SU-DHL-6 (cell line): ENCODE measurements around the gene DGLUCY.
A peak's percentile ranks its signal among the peaks of the same experiment; 100 is the strongest.

Experiments used
- H2AFZ ChIP-seq: fragments of 200-600 bp; sonication (generic); 2 replicates; pipeline ENCODE4 v1.6.1; 2014; ENCODE audit warnings: low read depth, mild to moderate bottlenecking, moderate library complexity, mixed read lengths, antibody characterized with exemption, low read length; ENCODE audit not compliant: severe bottlenecking
- H3F3A ChIP-seq: fragments of 200-600 bp; shearing (Covaris generic); 2 replicates; pipeline ENCODE4 v1.6.0; 2016; ENCODE audit warnings: antibody characterized with exemption, mild to moderate bottlenecking; ENCODE audit not compliant: insufficient read depth
- H3K27ac ChIP-seq: fragments of 200-600 bp; sonication (generic); 2 replicates; pipeline ENCODE4 v1.5.1; 2016; ENCODE audit warnings: low read depth, mild to moderate bottlenecking, low read length, moderate library complexity, mixed read lengths
- H3K27me3 ChIP-seq: fragments of 200-600 bp; sonication (generic), shearing (Covaris generic); 2 replicates; pipeline ENCODE4 v1.6.0; 2014; ENCODE audit warnings: mild to moderate bottlenecking, low read length
- H3K36me3 ChIP-seq: fragments of 200-600 bp; sonication (generic); 2 replicates; pipeline ENCODE4 v1.6.1; 2014; ENCODE audit warnings: mild to moderate bottlenecking, low read length, mixed read lengths
- H3K4me2 ChIP-seq: fragments of 300-600, 200-600 bp; shearing (Covaris generic), sonication (generic); 2 replicates; pipeline ENCODE4 v1.6.0; 2014; ENCODE audit warnings: low read length, low read depth, mild to moderate bottlenecking; ENCODE audit not compliant: poor library complexity, severe bottlenecking
- H3K4me3 ChIP-seq: fragments of 200-600 bp; sonication (generic); 2 replicates; pipeline ENCODE4 v1.5.1; 2014; ENCODE audit warnings: antibody characterized with exemption, low read length, mild to moderate bottlenecking, mixed read lengths; ENCODE audit not compliant: insufficient read depth, poor library complexity, severe bottlenecking
- H3K79me2 ChIP-seq: fragments of 200-600 bp; sonication (generic); 2 replicates; pipeline ENCODE4 v1.6.1; 2014; ENCODE audit warnings: mild to moderate bottlenecking, low read length, moderate library complexity; ENCODE audit not compliant: insufficient read depth
- H3K9ac ChIP-seq: fragments of 200-600 bp; sonication (generic); 2 replicates; pipeline ENCODE4 v1.7.0; 2014; ENCODE audit warnings: mild to moderate bottlenecking, low read length
- H3K9me2 ChIP-seq: fragments of 200-600 bp; sonication (generic); replicated peaks from 2 replicates; pipeline ENCODE4 v1.6.1; 2014; ENCODE audit warnings: low read length; ENCODE audit not compliant: insufficient read depth
- H3K9me3 ChIP-seq: fragments of 200-600 bp; sonication (generic); 2 replicates; pipeline ENCODE4 v1.6.1; 2014; ENCODE audit warnings: low read length, mixed read lengths; ENCODE audit not compliant: insufficient read depth
- H4K20me1 ChIP-seq: fragments of 200-600 bp; sonication (generic); 2 replicates; pipeline ENCODE4 v1.6.1; 2014; ENCODE audit warnings: low read depth, mild to moderate bottlenecking, antibody characterized with exemption, low read length, moderate library complexity, mixed read lengths
- EZH2phosphoT487 ChIP-seq: fragments of 200-600 bp; sonication (generic), shearing (Covaris generic); conservative IDR thresholded peaks from 2 replicates; pipeline ENCODE4 v1.6.1; 2018; ENCODE audit warnings: mild to moderate bottlenecking, antibody characterized with exemption, low read length, moderate library complexity, mixed read lengths
- TF ChIP-seq, protein P1 (sequence below): fragments of 200-600 bp; sonication (generic); IDR thresholded peaks from one replicate; pipeline ENCODE4 v1.5.1; 2017; ENCODE audit warnings: antibody characterized with exemption, mild to moderate bottlenecking, low read length, moderate library complexity; ENCODE audit not compliant: insufficient read depth, poor library complexity, severe bottlenecking

Gene DGLUCY, protein sequence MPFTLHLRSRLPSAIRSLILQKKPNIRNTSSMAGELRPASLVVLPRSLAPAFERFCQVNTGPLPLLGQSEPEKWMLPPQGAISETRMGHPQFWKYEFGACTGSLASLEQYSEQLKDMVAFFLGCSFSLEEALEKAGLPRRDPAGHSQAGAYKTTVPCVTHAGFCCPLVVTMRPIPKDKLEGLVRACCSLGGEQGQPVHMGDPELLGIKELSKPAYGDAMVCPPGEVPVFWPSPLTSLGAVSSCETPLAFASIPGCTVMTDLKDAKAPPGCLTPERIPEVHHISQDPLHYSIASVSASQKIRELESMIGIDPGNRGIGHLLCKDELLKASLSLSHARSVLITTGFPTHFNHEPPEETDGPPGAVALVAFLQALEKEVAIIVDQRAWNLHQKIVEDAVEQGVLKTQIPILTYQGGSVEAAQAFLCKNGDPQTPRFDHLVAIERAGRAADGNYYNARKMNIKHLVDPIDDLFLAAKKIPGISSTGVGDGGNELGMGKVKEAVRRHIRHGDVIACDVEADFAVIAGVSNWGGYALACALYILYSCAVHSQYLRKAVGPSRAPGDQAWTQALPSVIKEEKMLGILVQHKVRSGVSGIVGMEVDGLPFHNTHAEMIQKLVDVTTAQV

DNA sequence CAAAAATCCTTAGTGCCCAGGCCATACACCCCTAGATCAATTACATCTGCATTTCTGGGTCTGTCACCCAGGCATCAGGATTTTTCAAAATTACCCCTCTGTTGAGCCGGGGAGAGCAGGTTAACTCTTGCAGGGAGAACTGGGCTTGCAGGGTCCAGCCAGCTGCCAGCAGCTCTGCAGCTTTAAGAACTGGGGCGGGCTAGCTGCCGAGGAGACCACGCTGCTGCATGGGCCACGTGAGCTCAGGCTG, at the start of gene DGLUCY:
TSS of gene DGLUCY (plus strand) at position 245 of the 250 bp plus-strand sequence. CDS start 46,222 bp downstream, outside the sequence.
- peak within 1 kb of the TSS; percentile 66 for H3K9ac ChIP-seq
- peak within 1 kb of the TSS; percentile 76 for H3K27ac ChIP-seq
- H3K27me3 ChIP-seq = no peaks in the 10 kb centered on the region

DNA sequence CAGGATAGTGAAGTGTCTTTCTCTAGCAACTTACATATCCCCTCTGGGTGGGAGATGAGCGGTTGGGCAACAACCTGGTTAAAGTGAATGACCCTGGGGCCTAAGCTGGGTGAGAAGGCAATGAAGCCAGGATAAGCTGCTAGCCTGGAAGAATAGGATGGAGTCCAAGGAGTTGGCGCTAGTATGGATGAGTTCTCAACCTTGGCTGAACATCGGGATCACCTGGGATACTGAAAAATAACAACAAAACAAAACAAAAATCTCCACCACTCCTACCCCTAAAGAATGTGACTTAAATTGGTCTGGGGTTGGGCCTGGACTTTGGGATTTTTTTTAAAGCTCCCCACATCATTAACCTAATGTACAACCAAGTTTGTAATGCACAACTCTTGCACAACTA, 48.6 kb upstream of the DGLUCY start:
- Histone ChIP-seq H3K27me3 (no peaks in the 10 kb centered on the region), H3K4me3 (no peak overlapping the region), H3F3A (peaks cover 4% of the 10 kb centered on the region; the same call in 1 of the 2 replicates), H3K9me3 (no peaks in the 10 kb centered on the region), H3K36me3 (no peaks in the 10 kb centered on the region), H3K9ac (no peak overlapping the region), H2AFZ (no peak overlapping the region), H3K27ac (no peak overlapping the region), H3K79me2 (no peaks in the 10 kb centered on the region), H3K4me2 (no peak overlapping the region), H4K20me1 (no peaks in the 10 kb centered on the region), H3K9me2 (no peaks in the 10 kb centered on the region)
- TF ChIP-seq, protein P1, sequence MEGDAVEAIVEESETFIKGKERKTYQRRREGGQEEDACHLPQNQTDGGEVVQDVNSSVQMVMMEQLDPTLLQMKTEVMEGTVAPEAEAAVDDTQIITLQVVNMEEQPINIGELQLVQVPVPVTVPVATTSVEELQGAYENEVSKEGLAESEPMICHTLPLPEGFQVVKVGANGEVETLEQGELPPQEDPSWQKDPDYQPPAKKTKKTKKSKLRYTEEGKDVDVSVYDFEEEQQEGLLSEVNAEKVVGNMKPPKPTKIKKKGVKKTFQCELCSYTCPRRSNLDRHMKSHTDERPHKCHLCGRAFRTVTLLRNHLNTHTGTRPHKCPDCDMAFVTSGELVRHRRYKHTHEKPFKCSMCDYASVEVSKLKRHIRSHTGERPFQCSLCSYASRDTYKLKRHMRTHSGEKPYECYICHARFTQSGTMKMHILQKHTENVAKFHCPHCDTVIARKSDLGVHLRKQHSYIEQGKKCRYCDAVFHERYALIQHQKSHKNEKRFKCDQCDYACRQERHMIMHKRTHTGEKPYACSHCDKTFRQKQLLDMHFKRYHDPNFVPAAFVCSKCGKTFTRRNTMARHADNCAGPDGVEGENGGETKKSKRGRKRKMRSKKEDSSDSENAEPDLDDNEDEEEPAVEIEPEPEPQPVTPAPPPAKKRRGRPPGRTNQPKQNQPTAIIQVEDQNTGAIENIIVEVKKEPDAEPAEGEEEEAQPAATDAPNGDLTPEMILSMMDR = no peak
- TF ChIP-seq EZH2phosphoT487 = no peak

More for the DNA sequence above, at the start of gene DGLUCY:
- Histone ChIP-seq H4K20me1 (no peaks in the 10 kb centered on the region), H3K4me2 (peak within 1 kb of the TSS; percentile 90), H3K79me2 (peaks cover 25% of the 10 kb centered on the region), H3K36me3 (no peaks in the 10 kb centered on the region), H3K9me2 (no peaks in the 10 kb centered on the region), H3K4me3 (peak within 1 kb of the TSS; percentile 63), H2AFZ (peak within 1 kb of the TSS; percentile 82), H3F3A (no peaks in the 10 kb centered on the region), H3K9me3 (no peaks in the 10 kb centered on the region)
- TF ChIP-seq EZH2phosphoT487 = no peak
- TF ChIP-seq, protein P1 = no peak

DNA sequence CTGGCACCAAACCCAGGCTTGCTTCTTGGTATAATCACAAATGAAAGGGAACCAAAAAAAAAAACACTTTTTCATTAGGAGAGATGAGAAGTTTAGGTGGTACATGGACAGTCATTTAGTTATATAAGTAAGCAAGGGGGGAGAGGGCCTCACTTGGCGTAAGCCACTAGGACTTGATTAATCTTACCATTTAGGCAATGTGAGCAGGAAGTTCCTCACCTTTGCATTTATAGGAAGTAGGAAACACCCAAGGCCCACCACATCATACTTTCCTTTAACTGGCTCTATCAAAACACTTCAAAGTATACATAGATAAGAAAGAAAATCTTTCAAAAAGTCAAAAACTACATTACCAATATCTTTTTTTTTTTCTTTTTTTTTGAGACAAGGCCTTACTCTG, 46.7 kb upstream of the DGLUCY start:
- TF ChIP-seq EZH2phosphoT487 = no peak
- TF ChIP-seq, protein P1 = no peak
- Histone ChIP-seq H3K9me3 (no peaks in the 10 kb centered on the region), H3K4me2 (no peak overlapping the region), H2AFZ (no peak overlapping the region), H3F3A (peaks cover 4% of the 10 kb centered on the region; the same call in 1 of the 2 replicates), H3K27me3 (no peaks in the 10 kb centered on the region), H4K20me1 (no peaks in the 10 kb centered on the region), H3K79me2 (no peaks in the 10 kb centered on the region), H3K9ac (no peak overlapping the region), H3K4me3 (no peak overlapping the region), H3K27ac (no peak overlapping the region), H3K9me2 (no peaks in the 10 kb centered on the region), H3K36me3 (no peaks in the 10 kb centered on the region)
